MCF 10A (cell line): ENCODE measurements around the gene BLTP3A. TPM values are rescaled to one million over a fixed set of nuclear protein-coding genes. Genes with fewer than 3 reads are reported as not detected.
A peak's percentile ranks its signal among the peaks of the same experiment; 100 is the strongest.
"Not testable (repeated sequence)": the region's sequence is repeated elsewhere in the genome, so short reads cannot be mapped to it uniquely, and the experiment has no call there.

Experiments
- BruUV-seq: library from RNA; stranded (reverse); fragments of 400-500 nt; replicated peaks from 2 replicates; lab custom pipeline; 2021; lab: Mats Ljungman, UMichigan
- CTCF ChIA-PET: fragments of 300-600 bp; sonication (Branson Sonifier 250); formaldehyde crosslinking; extraction: SDS; loops from one replicate; lab custom pipeline; 2021; ENCODE audit warnings: antibody characterized with exemption, inconsistent platforms; lab: Yijun Ruan, JAX
- POLR2A ChIA-PET: fragments of 300-600, 350-650 bp; sonication (Branson Sonifier 250); formaldehyde crosslinking; extraction: SDS; loops from one replicate; lab custom pipeline; 2020; ENCODE audit warnings: antibody characterized with exemption, inconsistent platforms; lab: Yijun Ruan, JAX
- DNase-seq: peaks from one replicate; pipeline ENCODE4 v3.0.0-alpha.2; 2018; ENCODE audit not compliant: unreplicated experiment
- H3K27ac Mint-ChIP-seq: one replicate; pipeline ENCODE4 v1.8.0; 2022; ENCODE audit warnings: mild to moderate bottlenecking, low read depth, mixed read lengths; ENCODE audit not compliant: unreplicated experiment
- H3K27me3 Mint-ChIP-seq: one replicate; pipeline ENCODE4 v1.8.0; 2022; ENCODE audit warnings: mixed read lengths; ENCODE audit not compliant: insufficient read depth, unreplicated experiment
- H3K36me3 Mint-ChIP-seq: one replicate; pipeline ENCODE4 v1.8.0; 2022; ENCODE audit warnings: mild to moderate bottlenecking, moderate library complexity, mixed read lengths; ENCODE audit not compliant: insufficient read depth, unreplicated experiment
- H3K4me1 Mint-ChIP-seq: one replicate; pipeline ENCODE4 v1.8.0; 2022; ENCODE audit warnings: mixed read lengths; ENCODE audit not compliant: insufficient read depth, unreplicated experiment
- H3K4me3 Mint-ChIP-seq: one replicate; pipeline ENCODE4 v1.8.0; 2022; ENCODE audit warnings: mild to moderate bottlenecking, moderate library complexity, mixed read lengths; ENCODE audit not compliant: unreplicated experiment
- H3K9me3 Mint-ChIP-seq: one replicate; pipeline ENCODE4 v1.8.0; 2022; ENCODE audit warnings: mixed read lengths; ENCODE audit not compliant: unreplicated experiment
- CTCF ChIP-seq: fragments of 200-600 bp; IDR thresholded peaks from one replicate; pipeline ENCODE4 v1.8.0; 2022; ENCODE audit warnings: antibody characterized with exemption, mild to moderate bottlenecking; ENCODE audit not compliant: unreplicated experiment
- intact Hi-C: fragments of 100-400 bp; cut with micrococcal nuclease; formaldehyde crosslinking; loops from 2 replicates; pipeline ENCODE4 v1.14.1; 2022
- total RNA-seq: library from RNA; stranded (reverse); gene quantifications from 2 replicates; pipeline ENCODE4 v1.2.3, GENCODE V29; 2022

The BLTP3A gene
- total RNA-seq, 1 experiment from 2014 or later = 25.4 TPM

GRCh38 chr6:34806738-34807453 is 15.0 kb downstream of the BLTP3A start:
- no peaks in the 10 kb centered on the region for H3K9me3 Mint-ChIP-seq
- ChIA-PET CTCF (interaction anchor here (0.6 kb wide), 1 partner anchor 134 kb away, joined by 3 read pairs; no protein-coding TSS in a partner anchor), POLR2A (interaction anchor here (1.2 to 5.9 kb wide), 4 partner anchors 11 to 82 kb away, joined by 4 to 50 read pairs (median 7); partner anchors contain the start of genes ANKS1A and BLTP3A)
- BruUV-seq = no TSS peak
- intact Hi-C loops = no loop called here
- DNase-seq = peak; percentile 59
- H3K36me3 Mint-ChIP-seq = no peaks in the 10 kb centered on the region
- TF ChIP-seq CTCF = no peak
- peak overlapping the region; percentile 67 for H3K27ac Mint-ChIP-seq
- H3K4me1 Mint-ChIP-seq = peaks cover 16% of the 10 kb centered on the region
- H3K4me3 Mint-ChIP-seq = no peak overlapping the region
- no peaks in the 10 kb centered on the region for H3K27me3 Mint-ChIP-seq

- peaks cover 16% of the 10 kb centered on the region for H3K4me1 Mint-ChIP-seq
- H3K9me3 Mint-ChIP-seq, intact Hi-C loops, DNase-seq, BruUV-seq, H3K4me3 Mint-ChIP-seq, H3K27me3 Mint-ChIP-seq, H3K36me3 Mint-ChIP-seq, H3K27ac Mint-ChIP-seq: not testable (repeated sequence)
- ChIA-PET POLR2A (interaction anchor here (1.4 to 5.9 kb wide), 2 partner anchors 16 to 80 kb away, joined by 5 to 50 read pairs; partner anchors contain the start of genes BLTP3A and TAF11), CTCF (interaction anchor here (0.7 kb wide), 1 partner anchor 75 kb away, joined by 3 read pairs; no protein-coding TSS in a partner anchor)
These were observed 16.6 kb downstream of the BLTP3A start for GRCh38 chr6:34808473-34808872.

GRCh38 chr6:34809419-34809818 is 17.5 kb downstream of the BLTP3A start:
- H3K27me3 Mint-ChIP-seq, H3K9me3 Mint-ChIP-seq, H3K4me3 Mint-ChIP-seq, H3K36me3 Mint-ChIP-seq, H3K27ac Mint-ChIP-seq, DNase-seq, BruUV-seq, intact Hi-C loops: not testable (repeated sequence)
- POLR2A ChIA-PET = interaction anchor here (0.7 to 2.8 kb wide), 2 partner anchors 19 to 22 kb away, joined by 3 to 14 read pairs; no protein-coding TSS in a partner anchor
- CTCF ChIA-PET = interaction anchor here (0.7 to 1.3 kb wide), 2 partner anchors 18 to 74 kb away, joined by 3 to 5 read pairs; partner anchors contain the start of gene BLTP3A
- H3K4me1 Mint-ChIP-seq = peaks cover 16% of the 10 kb centered on the region

GRCh38 chr6:34810017-34810882 is 18.4 kb downstream of the BLTP3A start:
- peak overlapping the region; percentile 71 for H3K27ac Mint-ChIP-seq
- H3K4me3 Mint-ChIP-seq = no peak overlapping the region
- intact Hi-C loops = no loop called here
- no peaks in the 10 kb centered on the region for H3K36me3 Mint-ChIP-seq
- H3K9me3 Mint-ChIP-seq = no peaks in the 10 kb centered on the region
- ChIA-PET POLR2A (interaction anchor here (0.7 to 2.8 kb wide), 10 partner anchors 9 to 657 kb away, joined by 3 to 14 read pairs (median 4); partner anchors contain the start of genes ANKS1A, BLTP3A and TAF11), CTCF (interaction anchor here (0.9 to 1.3 kb wide), 2 partner anchors 19 to 169 kb away, joined by 3 to 5 read pairs; partner anchors contain the start of gene BLTP3A)
- H3K4me1 Mint-ChIP-seq = peaks cover 16% of the 10 kb centered on the region
- no peak for DNase-seq
- no peaks in the 10 kb centered on the region for H3K27me3 Mint-ChIP-seq
- TF ChIP-seq CTCF = no peak
- no TSS peak for BruUV-seq
